Colonic mucosa (tissue), 4 donors: ENCODE results near the gene ASPSCR1. TPM values are rescaled to one million over a fixed set of nuclear protein-coding genes. Genes with fewer than 3 reads are reported as not detected.
A peak's percentile ranks its signal among the peaks of the same experiment; 100 is the strongest.

Experiments used
- DNase-seq: peaks from one replicate; pipeline ENCODE4 v3.0.0-alpha.2; 2020
- H3K27ac ChIP-seq: fragments of 200-600 bp; one replicate; pipeline ENCODE4 v1.8.0; 2021
- H3K27me3 ChIP-seq: fragments of 200-600 bp; one replicate; pipeline ENCODE4 v1.8.0; 2021
- H3K36me3 ChIP-seq: fragments of 200-600 bp; one replicate; pipeline ENCODE4 v1.8.0; 2021
- H3K4me1 ChIP-seq: fragments of 200-600 bp; one replicate; pipeline ENCODE4 v1.8.0; 2021; ENCODE audit warnings: mild to moderate bottlenecking
- H3K4me3 ChIP-seq: fragments of 200-600 bp; one replicate; pipeline ENCODE4 v1.8.0; 2021
- H3K9ac ChIP-seq, 2 donors: one replicate each; pipeline ENCODE4 v1.7.0; 2013; ENCODE audit warnings: control low read depth in 2 of 2, low read depth in 2 of 2, low read length in 2 of 2
- H3K9me3 ChIP-seq: fragments of 200-600 bp; one replicate; pipeline ENCODE4 v1.8.0; 2021
- intact Hi-C: fragments of 100-400 bp; cut with DNase I; formaldehyde crosslinking; loops from one replicate; pipeline ENCODE4 v1.14.1; 2022
- total RNA-seq, 2 donors: library from RNA; stranded (reverse); fragmentation: NEBNext Ultra II Directional in 1 of 2; extraction: Animal tissue kit (Norgen Biotek cat#: 25700) in 1 of 2; gene quantifications; one replicate each; pipeline ENCODE4 v1.2.1, GENCODE V29; 2021
- TF ChIP-seq, protein P1 (sequence below): fragments of 200-600 bp; IDR thresholded peaks from one replicate; pipeline ENCODE4 v1.8.0; 2022; ENCODE audit warnings: antibody characterized with exemption, mild to moderate bottlenecking
- donor health status: healthy.
- donor health status: DM: no; HTN: no; CAD: no.
- donor health status: DM: no; HTN: no; CAD: no.

ASPSCR1 gene
- total RNA-seq, 2 donors from 2014 or later = 21.7 to 43.0 TPM

DNA sequence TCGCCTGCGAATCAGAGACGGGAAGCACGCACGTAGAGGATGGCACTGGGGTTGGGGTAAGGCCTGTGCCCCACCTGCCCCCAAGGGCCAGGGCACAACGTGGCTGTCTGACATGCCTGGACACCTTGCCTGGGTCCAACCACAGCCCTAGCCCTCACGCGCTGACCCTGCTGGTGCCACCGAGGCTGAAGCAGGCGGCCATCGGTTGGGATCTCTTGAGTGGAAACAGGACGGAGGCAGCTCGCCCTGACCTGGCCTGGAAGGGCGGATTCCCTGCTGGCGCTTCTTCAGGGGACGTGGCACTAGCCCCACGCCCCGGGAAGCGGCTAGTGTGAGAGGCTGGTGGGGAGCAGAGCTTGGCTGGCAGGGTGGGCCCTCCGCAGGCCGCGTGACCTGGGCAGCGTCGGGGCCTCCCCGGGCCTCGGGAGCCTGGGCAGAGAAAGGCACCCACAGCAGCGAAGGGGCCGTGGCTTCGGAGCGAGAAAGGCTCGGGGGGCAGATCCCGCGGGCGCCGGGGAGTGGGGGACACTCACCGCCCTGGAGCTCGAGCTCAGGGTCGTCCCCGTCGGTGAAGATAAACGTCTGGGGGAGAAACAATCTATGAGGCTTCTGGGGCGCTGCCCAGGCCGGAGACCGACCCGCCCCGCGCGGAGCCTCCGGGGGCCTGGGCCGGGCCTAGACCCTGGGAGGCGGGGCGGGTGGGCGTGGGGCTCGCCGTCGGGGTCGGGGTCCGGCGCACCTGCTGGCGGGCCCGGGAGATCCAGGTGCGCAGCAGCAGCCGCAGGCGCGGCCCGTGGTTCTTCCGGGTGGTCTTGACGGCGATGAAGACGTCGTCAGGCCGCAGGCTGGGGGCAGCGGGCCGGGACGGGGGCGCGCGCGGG is 73.6 kb downstream of the ASPSCR1 start:
- Histone ChIP-seq H3K9ac (peak overlapping the region; percentile 69 to 70), H3K36me3 (no peaks in the 10 kb centered on the region), H3K27me3 (no peaks in the 10 kb centered on the region), H3K27ac (no peak overlapping the region), H3K4me1 (peaks cover 16% of the 10 kb centered on the region), H3K4me3 (peak overlapping the region; percentile 94), H3K9me3 (no peaks in the 10 kb centered on the region)
- no peak for DNase-seq
- TF ChIP-seq, protein P1, sequence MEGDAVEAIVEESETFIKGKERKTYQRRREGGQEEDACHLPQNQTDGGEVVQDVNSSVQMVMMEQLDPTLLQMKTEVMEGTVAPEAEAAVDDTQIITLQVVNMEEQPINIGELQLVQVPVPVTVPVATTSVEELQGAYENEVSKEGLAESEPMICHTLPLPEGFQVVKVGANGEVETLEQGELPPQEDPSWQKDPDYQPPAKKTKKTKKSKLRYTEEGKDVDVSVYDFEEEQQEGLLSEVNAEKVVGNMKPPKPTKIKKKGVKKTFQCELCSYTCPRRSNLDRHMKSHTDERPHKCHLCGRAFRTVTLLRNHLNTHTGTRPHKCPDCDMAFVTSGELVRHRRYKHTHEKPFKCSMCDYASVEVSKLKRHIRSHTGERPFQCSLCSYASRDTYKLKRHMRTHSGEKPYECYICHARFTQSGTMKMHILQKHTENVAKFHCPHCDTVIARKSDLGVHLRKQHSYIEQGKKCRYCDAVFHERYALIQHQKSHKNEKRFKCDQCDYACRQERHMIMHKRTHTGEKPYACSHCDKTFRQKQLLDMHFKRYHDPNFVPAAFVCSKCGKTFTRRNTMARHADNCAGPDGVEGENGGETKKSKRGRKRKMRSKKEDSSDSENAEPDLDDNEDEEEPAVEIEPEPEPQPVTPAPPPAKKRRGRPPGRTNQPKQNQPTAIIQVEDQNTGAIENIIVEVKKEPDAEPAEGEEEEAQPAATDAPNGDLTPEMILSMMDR = no peak
- intact Hi-C loops = no loop called here

DNA sequence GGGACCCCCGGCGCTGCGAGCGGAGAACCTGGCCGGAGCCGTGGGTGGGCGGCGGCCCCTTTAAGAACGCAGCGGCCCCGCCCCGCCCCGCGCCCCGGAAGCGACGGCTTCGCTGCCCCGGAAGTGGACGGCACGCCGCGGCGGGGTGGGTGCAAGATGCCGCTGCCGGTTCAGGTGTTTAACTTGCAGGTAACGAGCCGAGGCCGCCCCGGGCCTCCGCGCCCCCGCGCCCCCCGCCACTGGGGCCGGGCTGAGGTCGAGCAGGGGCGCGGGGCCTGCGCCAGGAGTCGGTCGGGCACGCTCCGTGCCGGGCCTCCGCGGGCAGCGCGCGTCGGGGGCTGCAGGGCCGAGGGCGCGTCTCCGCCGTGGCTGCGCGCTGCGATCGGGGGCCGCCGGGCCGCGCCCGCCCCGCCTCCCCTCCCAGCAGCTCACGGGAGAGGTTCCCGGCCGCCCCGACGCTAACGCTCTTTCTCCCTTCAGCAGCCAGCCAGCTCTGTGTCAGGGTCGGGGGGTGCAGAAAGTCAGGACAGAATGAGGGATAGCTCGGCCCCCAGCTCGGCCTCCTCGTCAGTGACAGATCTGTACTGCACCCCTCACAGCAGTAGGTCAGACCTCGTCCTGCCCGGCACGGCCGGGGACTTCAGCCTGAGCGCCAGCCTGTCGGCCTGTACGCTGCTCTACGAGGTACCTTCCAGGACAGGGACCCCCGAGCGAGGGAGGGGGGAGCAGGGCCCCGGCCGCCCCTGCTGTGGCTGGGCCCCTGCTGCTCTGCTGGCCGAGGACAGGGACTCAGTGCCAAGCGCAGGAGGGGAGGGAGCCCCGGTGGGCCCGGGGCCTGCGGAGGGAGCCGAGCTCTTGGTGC is 74.6 kb downstream of the ASPSCR1 start, which contains the start of the genes GPS1 and RFNG:
Gene GPS1, plus strand, starts transcription at position 123 of the 862 bp plus-strand sequence. Its CDS starts 34 bp downstream, at position 157.
Gene RFNG, minus strand, starts transcription at position 36 of the 862 bp plus-strand sequence. CDS start 45 bp downstream, outside the sequence.
- Histone ChIP-seq H3K9ac (peak within 1 kb of the TSS; percentile 77 to 88), H3K4me1 (peaks cover 16% of the 10 kb centered on the region), H3K9me3 (no peaks in the 10 kb centered on the region), H3K27ac (no peak within 1 kb of the TSS), H3K4me3 (peak within 1 kb of the TSS; percentile 94), H3K27me3 (no peaks in the 10 kb centered on the region), H3K36me3 (no peaks in the 10 kb centered on the region)
- TF ChIP-seq, protein P1 = no peak
- intact Hi-C loops = no loop called here
- DNase-seq = peak; percentile 84

DNA sequence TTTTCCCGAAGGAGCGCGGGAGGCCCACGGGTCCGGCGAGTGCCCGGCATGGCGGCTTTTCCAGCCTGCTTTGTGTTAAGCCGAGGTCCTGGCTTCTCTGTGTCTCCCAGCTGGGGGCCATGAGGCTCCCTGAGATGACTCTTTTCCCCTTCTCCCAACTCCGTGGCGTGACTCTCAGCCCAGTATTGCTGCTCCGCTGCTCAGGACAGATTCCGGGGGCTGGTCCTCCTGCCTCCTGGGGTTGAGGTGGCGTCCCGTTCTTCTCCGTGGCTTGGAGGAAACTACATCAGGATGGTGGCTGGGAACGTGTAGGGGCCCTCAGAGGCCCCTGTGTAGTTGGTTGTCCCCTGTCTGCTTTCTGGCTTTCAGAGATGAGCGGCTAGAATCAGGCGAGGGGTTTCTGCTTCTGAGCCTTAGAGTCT is 75.2 kb downstream of the ASPSCR1 start:
- no peak for DNase-seq
- no peak overlapping the region for H3K27ac ChIP-seq
- intact Hi-C loops = no loop called here
- H3K4me3 ChIP-seq = peak overlapping the region; percentile 94
- no peaks in the 10 kb centered on the region for H3K36me3 ChIP-seq
- TF ChIP-seq, protein P1 = no peak
- H3K4me1 ChIP-seq = peaks cover 16% of the 10 kb centered on the region
- no peaks in the 10 kb centered on the region for H3K9me3 ChIP-seq
- H3K27me3 ChIP-seq = no peaks in the 10 kb centered on the region
- H3K9ac ChIP-seq = peak overlapping the region; percentile 77 to 88

DNA sequence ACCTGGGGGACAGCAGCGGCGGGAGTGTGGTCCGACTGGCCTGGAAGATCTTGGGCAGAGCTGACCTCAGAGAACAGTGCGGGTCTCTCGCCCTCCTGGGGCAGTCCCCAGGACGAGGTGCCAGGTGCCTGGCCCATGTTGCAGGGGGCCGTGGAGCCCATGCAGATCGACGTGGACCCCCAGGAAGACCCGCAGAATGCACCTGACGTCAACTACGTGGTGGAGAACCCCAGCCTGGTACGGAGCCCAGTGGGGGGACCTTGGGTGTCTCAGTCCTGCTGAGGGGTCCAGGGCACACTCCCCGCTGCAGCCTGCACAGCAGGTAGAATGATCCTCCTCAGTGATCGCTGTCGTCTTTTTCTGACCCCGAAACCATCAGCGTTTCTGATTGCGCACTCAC is 75.7 kb downstream of the ASPSCR1 start:
- Histone ChIP-seq H3K9me3 (no peaks in the 10 kb centered on the region), H3K4me3 (peak overlapping the region; percentile 94), H3K9ac (peak overlapping the region; percentile 77 to 88), H3K27me3 (no peaks in the 10 kb centered on the region), H3K36me3 (peaks cover 2% of the 10 kb centered on the region), H3K4me1 (peaks cover 16% of the 10 kb centered on the region), H3K27ac (no peak overlapping the region)
- no peak for DNase-seq
- intact Hi-C loops = no loop called here
- TF ChIP-seq, protein P1 = no peak

DNA sequence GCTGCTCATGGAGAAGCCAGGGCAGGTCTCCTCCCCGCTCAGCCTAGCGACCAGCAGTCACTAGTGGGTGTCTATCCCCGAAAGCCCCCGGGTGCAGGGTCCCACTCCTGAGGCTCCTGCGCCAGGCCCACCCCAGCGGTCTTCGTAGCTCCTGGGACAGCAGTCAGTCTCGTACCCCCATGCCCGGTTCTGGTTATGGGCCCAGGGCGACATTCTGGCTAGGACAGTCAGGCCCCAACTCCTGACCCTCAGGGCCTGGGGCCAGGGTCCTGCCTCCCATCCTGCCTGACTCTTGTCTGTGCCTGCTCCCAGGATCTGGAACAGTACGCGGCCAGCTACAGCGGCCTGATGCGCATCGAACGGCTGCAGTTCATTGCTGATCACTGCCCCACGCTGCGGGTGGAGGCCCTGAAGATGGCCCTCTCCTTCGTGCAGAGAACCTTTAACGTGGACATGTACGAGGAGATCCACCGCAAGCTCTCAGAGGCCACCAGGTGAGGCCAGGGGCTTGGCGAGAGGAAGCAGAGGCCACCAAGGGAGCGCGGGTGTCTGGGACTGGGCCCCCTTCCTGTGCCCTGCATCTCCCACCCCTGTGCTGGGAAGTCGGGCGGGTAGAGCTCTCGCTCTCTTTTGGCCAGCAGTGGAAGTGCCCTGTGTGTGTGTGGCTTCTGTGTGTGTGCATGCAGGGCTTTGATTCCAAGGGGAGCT is 76.3 kb downstream of the ASPSCR1 start:
- no peak overlapping the region for H3K27ac ChIP-seq
- TF ChIP-seq, protein P1 = no peak
- H3K36me3 ChIP-seq = peaks cover 6% of the 10 kb centered on the region
- no peak for DNase-seq
- no peaks in the 10 kb centered on the region for H3K9me3 ChIP-seq
- intact Hi-C loops = no loop called here
- H3K4me1 ChIP-seq = peaks cover 16% of the 10 kb centered on the region
- H3K4me3 ChIP-seq = no peak overlapping the region
- no peaks in the 10 kb centered on the region for H3K27me3 ChIP-seq
- H3K9ac ChIP-seq = no peak overlapping the region
